HCT116 (cell line): ENCODE results near the gene PLVAP.

Experiments used
- CEBPB ChIP-seq: IDR thresholded peaks from 2 replicates; pipeline ENCODE4 v1.6.1; 2012; ENCODE audit warnings: low read depth
- CTCF ChIP-seq, 3 experiments: fragments of 200-600 bp in 1 of 3; sonication (generic) in 1 of 3; IDR thresholded peaks in 2 of 3; conservative IDR thresholded peaks in 1 of 3; 2 replicates each; pipeline ENCODE4 v1.5.1; 2012 to 2017; ENCODE audit warnings: low read depth in 2 of 3, low read length in 2 of 3, antibody characterized with exemption in 1 of 3, borderline replicate concordance in 1 of 3, control low read depth in 1 of 3, mild to moderate bottlenecking in 1 of 3, mixed read lengths in 1 of 3, mixed run types in 1 of 3, moderate library complexity in 1 of 3; ENCODE audit not compliant: insufficient read depth in 1 of 3
- ELF1 ChIP-seq: IDR thresholded peaks from 2 replicates; pipeline ENCODE4 v1.6.1; 2012; ENCODE audit warnings: low read depth, borderline replicate concordance
- EZH2 ChIP-seq: fragments of 200-600 bp; sonication (generic); IDR thresholded peaks from 2 replicates; pipeline ENCODE4 v1.6.1; 2017; ENCODE audit warnings: antibody characterized with exemption, mixed run types
- EZH2phosphoT487 ChIP-seq: fragments of 200-600 bp; IDR thresholded peaks from 2 replicates; pipeline ENCODE4 v1.6.1; 2018; ENCODE audit warnings: antibody characterized with exemption, borderline replicate concordance
- JUND ChIP-seq: IDR thresholded peaks from 2 replicates; pipeline ENCODE4 v1.6.1; 2012
- POLR2AphosphoS5 ChIP-seq: IDR thresholded peaks from 2 replicates; pipeline ENCODE4 v1.6.1; 2011; ENCODE audit warnings: mild to moderate bottlenecking, low read depth, low read length, moderate library complexity
- RAD21 ChIP-seq: IDR thresholded peaks from 2 replicates; pipeline ENCODE4 v1.6.1; 2012; ENCODE audit warnings: low read depth, mild to moderate bottlenecking
- TCF7L2 ChIP-seq: IDR thresholded peaks from 2 replicates; pipeline ENCODE4 v1.7.0; 2011; ENCODE audit warnings: borderline replicate concordance, inconsistent platforms; ENCODE audit not compliant: insufficient read depth, insufficient read length; ENCODE audit errors: extremely low read depth

GRCh38 chr19:17314007-17314593 lies 63.0 kb downstream of the PLVAP start:
- TF ChIP-seq CTCF (IDR thresholded peaks at IDR 0.05 in 2 of 3, conservative IDR thresholded peaks at IDR 0.05 in 1 of 3; ENCODE audit: borderline replicate concordance in 1 of 3, insufficient read depth in 1 of 3, low read depth in 2 of 3, low read length in 2 of 3) (no peak), ELF1 (no peak), JUND (no peak), CEBPB (no peak), POLR2AphosphoS5 (no peak), EZH2 (no peak), EZH2phosphoT487 (no peak), RAD21 (no peak), TCF7L2 (no peak)
